Liver (tissue), 9 donors: Measurements from ENCODE around the gene ADGRG1. TPM values are rescaled to one million over a fixed set of nuclear protein-coding genes. Genes with fewer than 3 reads are reported as not detected.
A peak's percentile ranks its signal among the peaks of the same experiment; 100 is the strongest.

Experiments used
- DNase-seq: peaks from one replicate; pipeline ENCODE4 v3.0.0-alpha.2; 2017; ENCODE audit warnings: low spot score
- H3K27ac ChIP-seq, 2 donors: one replicate each; pipeline ENCODE4 v1.7.0; 2013; ENCODE audit warnings: inconsistent platforms in 2 of 2, low read length in 2 of 2, control low read depth in 1 of 2, low read depth in 1 of 2, mild to moderate bottlenecking in 1 of 2
- H3K27me3 ChIP-seq, 4 donors: one replicate each; pipeline versions ENCODE4 v1.6.1 to v1.7.0; 2013; ENCODE audit warnings: low read length in 3 of 4, inconsistent platforms in 1 of 4, mild to moderate bottlenecking in 1 of 4, moderate library complexity in 1 of 4; ENCODE audit not compliant: control insufficient read depth in 4 of 4, insufficient read depth in 4 of 4
- H3K36me3 ChIP-seq, 4 donors: one replicate each; pipeline versions ENCODE4 v1.6.1 to v1.7.0; 2013; ENCODE audit warnings: low read length in 3 of 4, mild to moderate bottlenecking in 3 of 4, low read depth in 1 of 4, moderate library complexity in 1 of 4; ENCODE audit not compliant: control insufficient read depth in 4 of 4, insufficient read depth in 3 of 4
- H3K4me1 ChIP-seq, 4 donors: one replicate each; pipeline versions ENCODE4 v1.6.1 to v1.7.0; 2013; ENCODE audit warnings: low read length in 3 of 4, mild to moderate bottlenecking in 3 of 4, moderate library complexity in 1 of 4; ENCODE audit not compliant: control insufficient read depth in 4 of 4, insufficient read depth in 4 of 4
- H3K4me3 ChIP-seq, 3 donors: one replicate each; pipeline versions ENCODE4 v1.6.1 to v1.7.0; 2013; ENCODE audit warnings: low read length in 3 of 3, control low read depth in 1 of 3, low read depth in 1 of 3, mild to moderate bottlenecking in 1 of 3
- H3K9ac ChIP-seq, 2 donors: one replicate each; pipeline ENCODE4 v1.7.0; 2013; ENCODE audit warnings: low read length in 2 of 2, mild to moderate bottlenecking in 2 of 2, moderate library complexity in 2 of 2, control low read depth in 1 of 2, low read depth in 1 of 2
- H3K9me3 ChIP-seq, 4 donors: one replicate each; pipeline versions ENCODE4 v1.6.1 to v1.7.0; 2013; ENCODE audit warnings: low read length in 3 of 4; ENCODE audit not compliant: control insufficient read depth in 4 of 4
- CTCF ChIP-seq: fragments of 150-350 bp; IDR thresholded peaks from 2 replicates; pipeline ENCODE4 v1.5.1; 2017; ENCODE audit warnings: improper control_type of control experiment, low read depth, low read length; ENCODE audit not compliant: missing input control
- FOXA2 ChIP-seq: IDR thresholded peaks from 2 replicates; pipeline ENCODE4 v1.6.1; 2016; ENCODE audit warnings: antibody characterized with exemption
- GABPA ChIP-seq, 2 donors: IDR thresholded peaks in 1 of 2; conservative IDR thresholded peaks in 1 of 2; 2 replicates each; pipeline ENCODE4 v1.6.1; 2016; ENCODE audit warnings: antibody characterized with exemption in 2 of 2, mild to moderate bottlenecking in 1 of 2, moderate library complexity in 1 of 2
- NR2F2 ChIP-seq: IDR thresholded peaks from 2 replicates; pipeline ENCODE4 v1.6.1; 2016; ENCODE audit warnings: antibody characterized with exemption
- RAD21 ChIP-seq, 2 donors: IDR thresholded peaks; 2 replicates each; pipeline ENCODE4 v1.6.1; 2016; ENCODE audit warnings: antibody characterized with exemption in 2 of 2, mild to moderate bottlenecking in 2 of 2
- REST ChIP-seq: IDR thresholded peaks from 2 replicates; pipeline ENCODE4 v1.6.1; 2016; ENCODE audit warnings: antibody characterized with exemption, mild to moderate bottlenecking
- RXRA ChIP-seq, 2 donors: IDR thresholded peaks; 2 replicates each; pipeline ENCODE4 v1.6.1; 2017 to 2018; ENCODE audit warnings: antibody characterized with exemption in 2 of 2, mild to moderate bottlenecking in 1 of 2
- SP1 ChIP-seq: IDR thresholded peaks from 2 replicates; pipeline ENCODE4 v1.6.1; 2018; ENCODE audit warnings: antibody characterized with exemption, mild to moderate bottlenecking
- TAF1 ChIP-seq: conservative IDR thresholded peaks from 2 replicates; pipeline ENCODE4 v1.6.1; 2016; ENCODE audit warnings: antibody characterized with exemption, mild to moderate bottlenecking
- YY1 ChIP-seq: IDR thresholded peaks from 2 replicates; pipeline ENCODE4 v1.6.1; 2016; ENCODE audit warnings: antibody characterized with exemption, mild to moderate bottlenecking
- WGBS: extraction: QIAGEN DNeasy Blood & Tissue Kit; methylation state at CpG from one replicate; pipeline ENCODE4 v1.1.7; 2013; 5-methylcytosine and 5-hydroxymethylcytosine counted together
- polyA plus RNA-seq, 2 donors: library from polyadenylated mRNA; stranded (reverse) in 1 of 2; unstranded in 1 of 2; fragments of 200-250 nt in 1 of 2; fragments of >200 nt in 1 of 2; fragmentation: Nextera tagmentation in 1 of 2; extraction: Ambion mirVana in 1 of 2; gene quantifications; one replicate each; pipeline versions ENCODE4 v1.2.1 to v1.2.3, GENCODE V29; 2013 to 2015
- total RNA-seq, 2 donors: library from RNA; depleted of rRNA; stranded (reverse); fragments of >200 nt; gene quantifications; one replicate each; pipeline ENCODE4 v1.2.3, GENCODE V29; 2014
- TF ChIP-seq, protein P1 (sequence below): IDR thresholded peaks from 2 replicates; pipeline ENCODE4 v1.6.1; 2016; ENCODE audit warnings: antibody characterized with exemption
- donor health status: healthy.
- donor health status: healthy.
- donor health status: healthy.
- donor health status: healthy.
- donor health status: healthy.

ADGRG1 gene
- total and polyA plus RNA-seq, 4 donors, result 1.7 to 3.3 (median 2.0) TPM

DNA sequence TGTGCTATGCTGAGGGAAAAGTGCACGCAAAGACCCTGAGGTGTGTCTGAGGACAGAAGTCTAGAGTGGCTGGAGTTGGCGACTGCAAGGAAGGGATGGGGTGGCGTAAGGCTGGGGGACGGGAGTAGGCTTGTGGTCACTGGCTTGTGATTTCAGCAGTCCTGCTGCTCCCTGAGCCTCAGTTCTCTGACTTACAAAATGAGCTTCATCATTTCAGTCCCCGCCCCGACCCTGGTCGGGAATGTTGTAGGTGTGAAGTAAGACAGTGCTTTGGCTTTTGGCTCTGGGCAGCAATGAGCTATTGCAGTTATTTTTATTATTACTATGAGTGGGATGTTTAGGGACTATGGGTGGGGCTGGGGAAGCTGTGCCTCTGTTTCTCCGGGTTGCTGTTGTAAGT, 8.6 kb downstream of the ADGRG1 start:
- Histone ChIP-seq H3K9ac (no peak overlapping the region), H3K27me3 (no peaks in the 10 kb centered on the region), H3K4me1 (peaks cover 4 to 22% (median 12%) of the 10 kb centered on the region in 4 donors), H3K4me3 (no peak overlapping the region), H3K36me3 (no peaks in the 10 kb centered on the region), H3K27ac (no peak overlapping the region), H3K9me3 (no peaks in the 10 kb centered on the region)
- no peak for TF ChIP-seq RXRA (IDR thresholded peaks at IDR 0.05)
- TF ChIP-seq REST, result no peak
- DNase-seq, result no peak
- WGBS, result 83% methylated on average over 8 of the region's 8 CpGs

- no peak overlapping the region for H3K9ac ChIP-seq
- no peaks in the 10 kb centered on the region for H3K27me3 ChIP-seq
- H3K4me3 ChIP-seq, result no peak overlapping the region
- TF ChIP-seq, protein P1, sequence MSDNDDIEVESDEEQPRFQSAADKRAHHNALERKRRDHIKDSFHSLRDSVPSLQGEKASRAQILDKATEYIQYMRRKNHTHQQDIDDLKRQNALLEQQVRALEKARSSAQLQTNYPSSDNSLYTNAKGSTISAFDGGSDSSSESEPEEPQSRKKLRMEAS, result no peak
- TF ChIP-seq TAF1, result no peak
- peak; percentile 39 for TF ChIP-seq NR2F2
- TF ChIP-seq SP1, result peak; percentile 43
- no peak for TF ChIP-seq REST
- TF ChIP-seq CTCF, result no peak
- no peaks in the 10 kb centered on the region for H3K9me3 ChIP-seq
- 73% methylated on average over 8 of the region's 8 CpGs for WGBS
- H3K4me1 ChIP-seq, result peaks cover 4 to 22% (median 12%) of the 10 kb centered on the region in 4 donors
- no peaks in the 10 kb centered on the region for H3K36me3 ChIP-seq
- no peak for DNase-seq
- H3K27ac ChIP-seq, result no peak overlapping the region
Observed at GRCh38 chr16:57637424-57637823, 9.0 kb downstream of the ADGRG1 start.

- Histone ChIP-seq H3K4me1 (peaks cover 4 to 22% (median 12%) of the 10 kb centered on the region in 4 donors), H3K4me3 (no peak overlapping the region), H3K27ac (no peak overlapping the region), H3K36me3 (no peaks in the 10 kb centered on the region), H3K27me3 (no peaks in the 10 kb centered on the region), H3K9me3 (no peaks in the 10 kb centered on the region), H3K9ac (no peak overlapping the region)
- no peak for TF ChIP-seq RXRA (IDR thresholded peaks at IDR 0.05)
- no peak for TF ChIP-seq GABPA (IDR thresholded peaks at IDR 0.05 in 1 of 2, conservative IDR thresholded peaks at IDR 0.05 in 1 of 2)
- no peak for TF ChIP-seq YY1
- TF ChIP-seq RAD21 (IDR thresholded peaks at IDR 0.05), result no peak
- TF ChIP-seq NR2F2, result no peak
- TF ChIP-seq FOXA2, result no peak
- 90% methylated on average over 6 of the region's 6 CpGs for WGBS
- no peak for DNase-seq
Observed at GRCh38 chr16:57637965-57638364, 9.5 kb downstream of the ADGRG1 start.
